CD4-positive, alpha-beta memory T cell (primary cell): ENCODE measurements around the gene SPATA18. TPM values are rescaled to one million over a fixed set of nuclear protein-coding genes. Genes with fewer than 3 reads are reported as not detected.
A peak's percentile ranks its signal among the peaks of the same experiment; 100 is the strongest.

Source experiments
- CTCF ChIA-PET: fragments of 350-600 bp; sonication (Branson Sonifier 250); formaldehyde crosslinking; loops from one replicate; lab custom pipeline; 2021; ENCODE audit warnings: inconsistent platforms; ENCODE audit not compliant: partially characterized antibody; lab: Charles Lee
- POLR2A ChIA-PET: fragments of 350-600 bp; sonication (Branson Sonifier 250); formaldehyde crosslinking; loops from one replicate; lab custom pipeline; 2021; ENCODE audit not compliant: partially characterized antibody; lab: Charles Lee
- DNase-seq, 5 donors: peaks; one replicate each; pipeline versions ENCODE4 v3.0.0 to v3.0.0-alpha.2; 2020 to 2022; ENCODE audit warnings: mixed read lengths in 1 of 5
- H3K27ac ChIP-seq: one replicate; pipeline ENCODE4 v1.7.0; 2013; ENCODE audit warnings: low read depth, low read length
- H3K27me3 ChIP-seq: 2 replicates; pipeline ENCODE4 v1.7.0; 2013; ENCODE audit warnings: mild to moderate bottlenecking, low read length, moderate library complexity; ENCODE audit not compliant: insufficient read depth
- H3K36me3 ChIP-seq: 2 replicates; pipeline ENCODE4 v1.7.0; 2013; ENCODE audit warnings: mild to moderate bottlenecking, low read length, moderate library complexity; ENCODE audit not compliant: insufficient read depth
- H3K4me1 ChIP-seq: 2 replicates; pipeline ENCODE4 v1.7.0; 2013; ENCODE audit warnings: mild to moderate bottlenecking, low read length, moderate library complexity; ENCODE audit not compliant: insufficient read depth
- H3K4me3 ChIP-seq, 2 donors: one replicate each; pipeline ENCODE4 v1.7.0; 2013; ENCODE audit warnings: low read length in 2 of 2, mild to moderate bottlenecking in 1 of 2
- H3K9me3 ChIP-seq, 2 donors: one replicate each; pipeline ENCODE4 v1.7.0; 2013; ENCODE audit warnings: low read length in 2 of 2, control low read depth in 1 of 2; ENCODE audit not compliant: control insufficient read depth in 1 of 2
- H3K27ac Mint-ChIP-seq, 7 donors: one replicate each; pipeline ENCODE4 v1.8.0; 2020 to 2021; ENCODE audit warnings: mixed read lengths in 7 of 7, mild to moderate bottlenecking in 6 of 7, inconsistent platforms in 3 of 7, moderate library complexity in 3 of 7
- H3K27me3 Mint-ChIP-seq, 2 donors: one replicate each; pipeline ENCODE4 v1.8.0; 2020 to 2021; ENCODE audit warnings: mixed read lengths in 2 of 2
- H3K36me3 Mint-ChIP-seq, 2 donors: one replicate each; pipeline ENCODE4 v1.8.0; 2020 to 2021; ENCODE audit warnings: mixed read lengths in 2 of 2, inconsistent platforms in 1 of 2, mild to moderate bottlenecking in 1 of 2
- H3K4me1 Mint-ChIP-seq, 4 donors: one replicate each; pipeline ENCODE4 v1.8.0; 2020 to 2021; ENCODE audit warnings: mixed read lengths in 4 of 4, mild to moderate bottlenecking in 1 of 4
- H3K4me3 Mint-ChIP-seq, 8 donors: one replicate each; pipeline ENCODE4 v1.8.0; 2020 to 2021; ENCODE audit warnings: mixed read lengths in 8 of 8, mild to moderate bottlenecking in 7 of 8, moderate library complexity in 6 of 8, inconsistent platforms in 3 of 8
- H3K9me3 Mint-ChIP-seq, 8 donors: one replicate each; pipeline ENCODE4 v1.8.0; 2020 to 2021; ENCODE audit warnings: mixed read lengths in 8 of 8, mild to moderate bottlenecking in 5 of 8, inconsistent platforms in 3 of 8, moderate library complexity in 1 of 8
- intact Hi-C: fragments of 100-400 bp; cut with micrococcal nuclease; formaldehyde crosslinking; loops from one replicate; pipeline ENCODE4 v1.15.1; 2023
- polyA plus RNA-seq, 2 donors: library from polyadenylated mRNA; unstranded; fragments of 300-500 nt; fragmentation: Illumina TruSeq; gene quantifications; one replicate each; pipeline ENCODE4 v1.2.3, GENCODE V29; 2021
- total RNA-seq, 2 experiments: library from RNA; stranded (reverse); gene quantifications; one replicate each; pipeline ENCODE4 v1.2.3, GENCODE V29; 2021

Gene SPATA18
- total and polyA plus RNA-seq, 4 experiments from 2014 or later, result 0.44 TPM; not detected in 3

DNA sequence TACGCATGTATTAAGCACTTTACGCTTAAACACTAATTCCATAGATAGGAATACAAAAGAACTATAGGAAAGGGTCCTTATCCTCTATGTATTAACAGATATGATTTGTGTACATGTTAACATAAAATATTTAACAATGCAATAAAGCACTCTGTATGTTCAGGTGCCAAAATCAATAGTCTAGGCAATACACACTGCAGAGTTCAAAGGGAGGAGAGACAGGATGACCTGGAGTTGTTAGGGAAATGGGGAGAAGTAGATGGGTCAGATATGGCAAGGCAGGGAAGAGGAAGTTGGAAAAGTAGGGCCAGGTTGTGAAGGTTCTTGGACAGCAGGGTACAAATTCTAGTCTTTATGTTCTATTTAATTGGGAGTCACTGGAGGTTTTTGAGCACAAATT, 15.9 kb upstream of the SPATA18 start:
- DNase-seq, result no peak
- Mint-ChIP-seq H3K27me3 (no peaks in the 10 kb centered on the region), H3K27ac (peak overlapping the region in 1 of 7 donors; percentile 2), H3K36me3 (peaks cover 13 to 14% of the 10 kb centered on the region in 2 donors), H3K4me3 (peak overlapping the region in 1 of 8 donors; percentile 67), H3K4me1 (peaks cover 21 to 36% (median 29%) of the 10 kb centered on the region in 4 donors), H3K9me3 (no peaks in the 10 kb centered on the region)
- Histone ChIP-seq H3K4me1 (peaks cover 10% of the 10 kb centered on the region), H3K27ac (no peak overlapping the region), H3K27me3 (no peaks in the 10 kb centered on the region), H3K36me3 (no peaks in the 10 kb centered on the region), H3K9me3 (no peaks in the 10 kb centered on the region), H3K4me3 (no peak overlapping the region)
- intact Hi-C loops, result loop anchor here (5.0 to 10.0 kb wide), 2 partner anchors 677 to 1330 kb away; partner anchors contain the start of gene SCFD2
- POLR2A ChIA-PET, result interaction anchor here (1.7 kb wide), 1 partner anchor 193 kb away, joined by 4 read pairs; the partner anchor contains the start of gene DCUN1D4
- CTCF ChIA-PET, result interaction anchor here (1.2 kb wide), 1 partner anchor 203 kb away, joined by 3 read pairs; no protein-coding TSS in a partner anchor

DNA sequence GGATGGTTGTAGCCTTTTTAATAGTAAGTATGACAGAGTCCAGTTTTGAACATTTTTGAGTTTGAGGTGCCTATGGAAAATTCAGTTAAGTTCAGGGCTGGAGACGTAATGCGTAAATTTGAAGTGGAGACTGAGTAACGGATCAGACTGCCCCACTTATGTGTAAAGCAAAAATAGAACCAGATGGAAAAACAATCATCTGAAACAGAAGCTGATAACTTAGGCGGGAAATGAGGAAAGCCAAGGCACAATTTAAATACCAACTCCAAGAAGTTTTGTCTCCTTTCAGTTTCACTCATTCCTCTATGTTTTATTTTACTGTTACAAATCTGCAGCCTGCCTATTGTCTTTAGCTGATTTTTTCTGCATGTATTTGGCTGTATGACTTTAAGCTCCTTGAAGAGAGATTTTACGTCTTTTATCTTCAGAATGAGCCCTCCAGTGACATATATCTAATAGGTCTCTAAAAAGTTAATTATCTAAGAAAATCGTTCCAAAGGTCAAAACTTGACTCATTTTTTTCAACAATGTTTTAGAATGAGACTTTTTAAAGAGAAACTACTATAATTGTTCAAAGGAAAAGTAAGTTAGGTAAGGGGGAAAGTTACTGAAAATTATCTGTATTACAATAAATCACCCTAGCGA, 14.1 kb upstream of the SPATA18 start:
- peaks cover 2 to 6% of the 10 kb centered on the region in 2 donors for H3K27me3 Mint-ChIP-seq
- no peak for DNase-seq
- POLR2A ChIA-PET, result interaction anchor here (1.5 kb wide), 1 partner anchor 194 kb away, joined by 14 read pairs; the partner anchor contains the start of gene DCUN1D4
- CTCF ChIA-PET, result interaction anchor here (0.9 to 1.7 kb wide), 5 partner anchors 10 to 194 kb away, joined by 3 to 7 read pairs (median 3); partner anchors contain the start of gene DCUN1D4
- Histone ChIP-seq H3K27ac (no peak overlapping the region), H3K9me3 (no peaks in the 10 kb centered on the region), H3K36me3 (no peaks in the 10 kb centered on the region), H3K4me1 (peaks cover 10% of the 10 kb centered on the region), H3K4me3 (peak overlapping the region in 1 of 2 donors; percentile 1), H3K27me3 (no peaks in the 10 kb centered on the region)
- no peaks in the 10 kb centered on the region for H3K9me3 Mint-ChIP-seq
- H3K4me1 Mint-ChIP-seq, result peaks cover 21 to 36% (median 28%) of the 10 kb centered on the region in 4 donors
- H3K4me3 Mint-ChIP-seq, result peak overlapping the region; percentile 79 to 91 (median 88)
- H3K36me3 Mint-ChIP-seq, result peaks cover 3% of the 10 kb centered on the region in 2 donors
- H3K27ac Mint-ChIP-seq, result peak overlapping the region in 5 of 7 donors; percentile 44 to 75 (median 71)
- intact Hi-C loops, result loop anchor here (5.0 to 10.0 kb wide), 2 partner anchors 675 to 1328 kb away; partner anchors contain the start of gene SCFD2

DNA sequence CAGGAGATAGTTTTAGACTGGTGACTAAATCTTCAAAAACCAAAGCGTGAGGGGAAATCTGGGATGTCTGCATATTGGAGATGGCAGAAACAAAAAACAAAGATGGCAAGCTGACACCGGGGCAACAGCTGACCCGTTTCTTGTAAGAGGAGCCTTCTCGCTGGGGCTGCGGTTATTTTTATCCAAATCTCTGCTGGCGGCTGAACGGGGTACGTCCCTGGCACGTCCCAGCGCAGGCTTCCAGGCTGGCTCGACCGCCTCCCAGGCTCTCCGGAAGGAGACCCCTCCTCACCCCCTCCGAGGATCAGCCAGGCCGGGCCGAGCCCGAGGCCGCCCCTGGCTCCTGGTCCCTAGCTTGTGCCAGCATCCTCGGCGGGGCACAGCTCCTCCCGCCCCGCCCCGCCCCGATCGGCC, 13.4 kb upstream of the SPATA18 start:
- no peaks in the 10 kb centered on the region for H3K27me3 ChIP-seq
- Mint-ChIP-seq H3K4me3 (peak overlapping the region; percentile 79 to 91 (median 88)), H3K27me3 (peaks cover 2 to 8% of the 10 kb centered on the region in 2 donors), H3K9me3 (no peaks in the 10 kb centered on the region), H3K4me1 (peaks cover 21 to 36% (median 28%) of the 10 kb centered on the region in 4 donors), H3K27ac (peak overlapping the region in 5 of 7 donors; percentile 68 to 82 (median 75)), H3K36me3 (peaks cover 0 to 3% of the 10 kb centered on the region in 2 donors)
- no peak overlapping the region for H3K27ac ChIP-seq
- intact Hi-C loops, result loop anchor here (1.0 to 10.0 kb wide), 3 partner anchors 195 to 1327 kb away; partner anchors contain the start of gene SCFD2
- peak overlapping the region; percentile 5 to 57 for H3K4me3 ChIP-seq
- CTCF ChIA-PET, result interaction anchor here (0.6 to 1.7 kb wide), 6 partner anchors 11 to 206 kb away, joined by 3 to 7 read pairs (median 3); partner anchors contain the start of gene DCUN1D4
- DNase-seq, result peak in 1 of 5 donors; percentile 24
- H3K36me3 ChIP-seq, result no peaks in the 10 kb centered on the region
- peaks cover 10% of the 10 kb centered on the region for H3K4me1 ChIP-seq
- POLR2A ChIA-PET, result interaction anchor here (1.5 kb wide), 1 partner anchor 195 kb away, joined by 14 read pairs; the partner anchor contains the start of gene DCUN1D4
- H3K9me3 ChIP-seq, result no peaks in the 10 kb centered on the region

DNA sequence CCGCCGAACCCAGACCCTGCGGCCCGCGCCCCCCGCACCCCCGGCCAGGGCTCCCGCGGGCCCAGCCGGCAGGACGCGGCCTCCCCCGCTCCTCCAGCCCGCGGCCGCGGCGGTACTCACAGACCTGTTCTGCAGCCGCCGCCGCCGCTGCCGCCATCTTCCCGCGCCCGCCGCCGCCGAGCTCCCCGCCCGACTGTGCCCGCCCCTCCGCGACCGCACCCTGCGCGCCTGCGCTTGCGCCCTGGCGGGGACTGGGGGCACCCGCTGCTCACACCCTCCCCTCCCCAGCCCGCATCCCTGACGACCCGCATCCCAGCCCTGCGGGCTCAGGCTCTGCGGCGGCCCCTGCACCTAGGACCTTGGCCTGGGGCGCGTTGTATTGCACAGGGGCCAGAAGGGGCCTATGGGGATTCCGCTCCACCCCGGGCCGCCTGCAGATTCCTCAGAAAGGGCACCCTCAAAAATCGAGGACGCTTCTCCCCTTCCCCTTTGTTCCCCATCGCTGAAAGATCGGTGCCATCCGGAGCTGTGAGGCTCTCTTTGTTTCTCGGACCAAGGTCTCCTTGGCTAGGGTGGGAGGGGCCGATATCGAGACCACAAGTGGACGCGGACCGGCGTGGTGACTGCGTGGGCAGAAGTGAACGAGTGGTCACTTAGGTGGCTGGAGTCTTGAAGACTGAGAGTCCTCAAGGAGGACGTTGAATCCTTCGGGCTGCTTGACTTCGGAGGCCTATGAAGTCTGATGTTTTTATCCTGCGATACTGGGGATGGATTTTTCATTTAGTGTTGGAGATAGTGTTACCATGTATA, 12.8 kb upstream of the SPATA18 start, which contains the start of gene SGCB:
Gene SGCB (minus strand): TSS at position 197 of the 810 bp plus-strand sequence. CDS start 40 bp downstream, at position 157.
- H3K4me1 Mint-ChIP-seq, result peaks cover 21 to 36% (median 28%) of the 10 kb centered on the region in 4 donors
- POLR2A ChIA-PET, result interaction anchor here (1.5 kb wide), 1 partner anchor 196 kb away, joined by 14 read pairs; the partner anchor contains the start of gene DCUN1D4
- intact Hi-C loops, result loop anchor here (1.0 to 10.0 kb wide), 3 partner anchors 196 to 1326 kb away; partner anchors contain the start of gene SCFD2

DNA sequence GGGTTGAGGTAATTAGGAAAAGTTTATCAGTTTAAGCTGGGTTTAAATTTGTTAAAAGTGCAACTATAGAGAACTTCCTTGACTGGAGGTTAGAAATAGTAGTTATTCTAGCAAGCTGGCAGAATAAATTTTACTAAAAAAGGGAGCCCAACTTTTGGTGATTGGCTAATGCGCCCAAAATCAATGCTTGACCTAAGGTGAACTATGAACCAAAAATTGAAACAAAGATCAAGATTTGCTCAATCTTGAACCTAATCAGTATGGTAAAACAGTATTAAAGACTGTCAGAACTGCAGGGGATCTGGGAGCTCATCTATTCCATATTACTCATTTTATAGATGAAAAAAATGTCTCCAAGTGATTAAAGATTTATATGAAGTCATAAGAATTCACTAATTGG, 6.1 kb upstream of the SPATA18 start:
- H3K27ac Mint-ChIP-seq, result no peak overlapping the region
- POLR2A ChIA-PET, result no interaction called here
- H3K9me3 ChIP-seq, result no peaks in the 10 kb centered on the region
- no peaks in the 10 kb centered on the region for H3K4me1 ChIP-seq
- DNase-seq, result no peak
- no peaks in the 10 kb centered on the region for H3K36me3 ChIP-seq
- CTCF ChIA-PET, result no interaction called here
- H3K9me3 Mint-ChIP-seq, result no peaks in the 10 kb centered on the region
- no peaks in the 10 kb centered on the region for H3K36me3 Mint-ChIP-seq
- no peak overlapping the region for H3K4me3 ChIP-seq
- no peaks in the 10 kb centered on the region for H3K4me1 Mint-ChIP-seq
- peaks cover 5% of the 10 kb centered on the region for H3K27me3 ChIP-seq
- peaks cover 29 to 47% of the 10 kb centered on the region in 2 donors for H3K27me3 Mint-ChIP-seq
- intact Hi-C loops, result no loop called here
- no peak overlapping the region for H3K27ac ChIP-seq
- no peak overlapping the region for H3K4me3 Mint-ChIP-seq

More for the DNA sequence above, 12.8 kb upstream of the SPATA18 start, which contains the start of gene SGCB:
- Mint-ChIP-seq H3K27ac (peak within 1 kb of the TSS in 5 of 7 donors; percentile 71 to 82 (median 75)), H3K4me3 (peak within 1 kb of the TSS; percentile 84 to 91 (median 88)), H3K27me3 (peaks cover 2 to 10% of the 10 kb centered on the region in 2 donors), H3K9me3 (no peaks in the 10 kb centered on the region), H3K36me3 (peaks cover 0 to 3% of the 10 kb centered on the region in 2 donors)
- Histone ChIP-seq H3K27me3 (no peaks in the 10 kb centered on the region), H3K4me1 (peaks cover 10% of the 10 kb centered on the region), H3K9me3 (no peaks in the 10 kb centered on the region), H3K4me3 (peak within 1 kb of the TSS; percentile 5 to 57), H3K36me3 (no peaks in the 10 kb centered on the region), H3K27ac (no peak within 1 kb of the TSS)
- CTCF ChIA-PET, result interaction anchor here (0.6 to 1.7 kb wide), 5 partner anchors 12 to 207 kb away, joined by 3 to 7 read pairs (median 3); partner anchors contain the start of gene DCUN1D4
- DNase-seq, result peak; percentile 64 to 75 (median 68)

DNA sequence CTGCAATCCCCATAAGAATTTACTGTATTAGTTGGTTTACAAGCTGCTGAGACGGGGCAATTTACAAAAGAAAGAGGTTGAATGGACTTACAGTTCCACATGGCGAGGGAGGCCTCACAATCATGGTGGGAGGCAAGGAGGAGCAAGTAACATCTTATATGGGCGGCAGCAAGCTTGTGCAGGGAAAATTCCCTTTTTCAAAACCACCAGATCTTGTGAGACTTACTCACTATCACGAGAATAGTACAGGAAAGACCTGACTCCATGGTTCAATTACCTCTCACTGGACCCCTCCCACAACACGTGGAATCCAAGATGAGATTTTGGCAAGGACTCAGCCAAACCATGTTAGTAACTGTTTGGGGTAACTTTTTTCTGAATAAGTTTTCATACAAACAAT, 1.8 kb upstream of the SPATA18 start:
- Histone ChIP-seq H3K36me3 (no peaks in the 10 kb centered on the region), H3K4me1 (peaks cover 10% of the 10 kb centered on the region), H3K4me3 (no peak overlapping the region), H3K9me3 (no peaks in the 10 kb centered on the region), H3K27ac (no peak overlapping the region), H3K27me3 (peaks cover 26% of the 10 kb centered on the region)
- ChIA-PET CTCF (no interaction called here), POLR2A (no interaction called here)
- Mint-ChIP-seq H3K4me3 (no peak overlapping the region), H3K36me3 (no peaks in the 10 kb centered on the region), H3K4me1 (peaks cover 7 to 24% (median 13%) of the 10 kb centered on the region in 4 donors), H3K9me3 (no peaks in the 10 kb centered on the region), H3K27me3 (peaks cover 55 to 62% of the 10 kb centered on the region in 2 donors), H3K27ac (no peak overlapping the region)
- intact Hi-C loops, result no loop called here
- no peak for DNase-seq
